ENCODE results near the gene IKZF2. TPM values are rescaled to one million over a fixed set of nuclear protein-coding genes. Genes with fewer than 3 reads are reported as not detected.

IKZF2 gene
- 7.0 TPM in 2 replicates for total RNA-seq

DNA sequence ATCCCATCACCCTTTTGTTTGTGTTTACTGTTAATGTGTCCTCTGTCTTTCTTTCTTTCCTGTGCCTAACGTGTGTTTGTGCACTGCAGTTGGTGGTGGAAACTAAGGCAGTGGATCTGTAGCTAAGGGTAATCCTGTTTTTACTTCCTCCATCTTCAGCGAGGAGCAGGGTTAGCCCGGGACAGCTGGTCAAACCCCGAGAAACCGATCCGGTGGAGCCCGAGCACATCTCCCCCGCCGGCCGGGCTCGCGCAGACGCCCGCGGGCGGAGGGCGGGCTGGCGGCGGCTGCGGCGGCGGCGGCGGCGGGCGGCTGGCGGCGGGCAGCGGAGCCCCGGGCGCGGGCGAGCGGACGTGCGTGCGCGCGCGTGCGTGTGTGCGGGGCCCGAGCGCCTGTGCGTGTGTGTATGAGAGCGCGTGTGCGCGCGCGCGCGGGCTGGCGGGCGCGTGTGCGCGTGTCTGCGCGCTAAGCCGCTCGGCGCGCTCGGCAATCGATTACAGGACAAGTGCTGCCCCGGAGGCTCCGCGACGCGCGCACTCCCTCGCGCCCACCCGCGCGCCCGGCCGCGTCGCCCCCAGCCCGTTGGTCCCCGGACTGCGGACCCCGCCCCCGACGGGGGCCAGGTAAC, at the start of gene IKZF2:
IKZF2 (minus strand) TSS at position 176 of the 628 bp plus-strand sequence. CDS start 2,983 bp downstream, outside the sequence.

Other genes starting within 250 kb of the IKZF2 start
- gene SPAG16, start 132.9 kb upstream of the IKZF2 start, total RNA-seq: 20.0 and 23.0 TPM in 2 replicates